ENCODE results near the gene CPLANE2.

DNA sequence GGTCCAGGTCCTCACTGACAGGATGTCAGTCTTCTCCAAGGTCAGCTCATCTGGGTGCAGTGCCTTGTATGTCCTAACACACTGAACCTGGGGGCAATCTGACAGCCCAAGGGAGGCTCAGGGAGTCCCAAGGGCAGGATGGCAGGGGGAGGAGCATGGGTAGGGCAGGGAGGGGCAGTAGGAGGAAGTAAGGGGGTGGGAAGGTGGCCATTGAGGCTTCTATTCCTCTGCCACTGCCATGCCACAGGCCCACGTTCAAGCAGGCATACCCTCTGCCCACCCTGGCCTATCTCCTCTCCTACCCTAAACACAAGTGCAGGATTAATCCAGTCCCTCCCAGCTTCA is 37.9 kb downstream of the CPLANE2 start:
- TF ChIP-seq MAX (IDR thresholded peaks at IDR 0.05) (no peak), NFIC (IDR thresholded peaks at IDR 0.05) (no peak), RAD21 (IDR thresholded peaks at IDR 0.05; ENCODE audit: low read depth) (no peak), EP300 (IDR thresholded peaks at IDR 0.05; ENCODE audit: borderline replicate concordance) (no peak), REST (IDR thresholded peaks at IDR 0.05; ENCODE audit: low read depth) (no peak), CEBPB (IDR thresholded peaks at IDR 0.05) (no peak), USF1 (IDR thresholded peaks at IDR 0.05) (no peak), TCF12 (IDR thresholded peaks at IDR 0.05; ENCODE audit: low read depth) (no peak), YY1 (IDR thresholded peaks at IDR 0.05; ENCODE audit: low read depth) (no peak), TAF1 (IDR thresholded peaks at IDR 0.05; ENCODE audit: low read depth) (no peak), TEAD4 (IDR thresholded peaks at IDR 0.05) (no peak), FOXM1 (IDR thresholded peaks at IDR 0.05; ENCODE audit: borderline replicate concordance, low read depth) (no peak)

All from Ishikawa (cell line).